H9 (cell line): Measurements from ENCODE around the gene TLK1. TPM values are rescaled to one million over a fixed set of nuclear protein-coding genes. Genes with fewer than 3 reads are reported as not detected.

Source experiments
- DNase-seq: peaks from one replicate; pipeline ENCODE4 v3.0.0-alpha.2; 2017
- H2AFZ ChIP-seq: one replicate; pipeline ENCODE4 v1.6.1; 2013; ENCODE audit warnings: mild to moderate bottlenecking, low read length, control low read depth, moderate library complexity
- H2AK5ac ChIP-seq: 2 replicates; pipeline ENCODE4 v1.6.1; 2013; ENCODE audit warnings: low read length, control low read depth, mixed read lengths; ENCODE audit not compliant: insufficient read length
- H2BK120ac ChIP-seq: one replicate; pipeline ENCODE4 v1.6.1; 2013; ENCODE audit warnings: low read depth, mild to moderate bottlenecking, low read length, control low read depth, inconsistent platforms; ENCODE audit not compliant: poor library complexity, severe bottlenecking
- H2BK12ac ChIP-seq: 2 replicates; pipeline ENCODE4 v1.6.1; 2013; ENCODE audit warnings: low read length, control low read depth, mixed read lengths, low read depth; ENCODE audit not compliant: insufficient read length
- H2BK15ac ChIP-seq: 2 replicates; pipeline ENCODE4 v1.6.1; 2013; ENCODE audit warnings: low read depth, low read length, control low read depth
- H2BK20ac ChIP-seq: one replicate; pipeline ENCODE4 v1.6.1; 2013; ENCODE audit warnings: low read depth, mild to moderate bottlenecking, low read length, control low read depth, inconsistent platforms; ENCODE audit not compliant: poor library complexity, severe bottlenecking
- H2BK5ac ChIP-seq: 2 replicates; pipeline ENCODE4 v1.6.1; 2013; ENCODE audit warnings: low read length, control low read depth, mixed read lengths; ENCODE audit not compliant: insufficient read length
- H3K14ac ChIP-seq: 2 replicates; pipeline ENCODE4 v1.6.1; 2013; ENCODE audit warnings: low read length, control low read depth; ENCODE audit not compliant: insufficient read depth
- H3K18ac ChIP-seq: 2 replicates; pipeline ENCODE4 v1.6.1; 2013; ENCODE audit warnings: low read depth, mild to moderate bottlenecking, mixed read lengths, low read length, control low read depth; ENCODE audit not compliant: insufficient read length
- H3K23ac ChIP-seq: 2 replicates; pipeline ENCODE4 v1.6.1; 2013; ENCODE audit warnings: low read length, control low read depth, mixed read lengths, low read depth; ENCODE audit not compliant: insufficient read length
- H3K23me2 ChIP-seq: 2 replicates; pipeline ENCODE4 v1.6.1; 2013; ENCODE audit warnings: low read depth, mild to moderate bottlenecking, mixed read lengths, low read length, control low read depth; ENCODE audit not compliant: insufficient read length, poor library complexity, severe bottlenecking
- H3K27ac ChIP-seq: 2 replicates; pipeline ENCODE4 v1.5.1; 2013; ENCODE audit warnings: low read length, control low read depth, mixed read lengths, low read depth; ENCODE audit not compliant: insufficient read length
- H3K27me3 ChIP-seq: 2 replicates; pipeline ENCODE4 v1.6.1; 2013; ENCODE audit warnings: low read length, control low read depth, inconsistent platforms; ENCODE audit not compliant: insufficient read depth
- H3K4ac ChIP-seq: 2 replicates; pipeline ENCODE4 v1.6.1; 2013; ENCODE audit warnings: low read depth, mild to moderate bottlenecking, control low read depth, inconsistent platforms, low read length, moderate library complexity
- H3K4me1 ChIP-seq: 2 replicates; pipeline ENCODE4 v1.6.1; 2013; ENCODE audit warnings: low read length, control low read depth, inconsistent platforms; ENCODE audit not compliant: insufficient read depth
- H3K4me2 ChIP-seq: 2 replicates; pipeline ENCODE4 v1.6.1; 2013; ENCODE audit warnings: low read length, control low read depth, mixed read lengths; ENCODE audit not compliant: insufficient read length, insufficient read depth
- H3K56ac ChIP-seq: 2 replicates; pipeline ENCODE4 v1.6.1; 2013; ENCODE audit warnings: low read depth, mild to moderate bottlenecking, mixed read lengths, low read length, control low read depth; ENCODE audit not compliant: insufficient read length
- H3K79me1 ChIP-seq: 2 replicates; pipeline ENCODE4 v1.6.1; 2013; ENCODE audit warnings: low read depth, mild to moderate bottlenecking, moderate library complexity, low read length, control low read depth, inconsistent platforms; ENCODE audit not compliant: insufficient read depth, poor library complexity, severe bottlenecking
- H3K79me2 ChIP-seq: 2 replicates; pipeline ENCODE4 v1.6.1; 2013; ENCODE audit warnings: low read length, control low read depth, inconsistent platforms; ENCODE audit not compliant: insufficient read depth
- H3K9ac ChIP-seq: 2 replicates; pipeline ENCODE4 v1.6.1; 2013; ENCODE audit warnings: low read length, control low read depth, mixed read lengths; ENCODE audit not compliant: insufficient read length; ENCODE audit errors: extremely low read depth
- H3K9me3 ChIP-seq: one replicate; pipeline ENCODE4 v1.6.1; 2013; ENCODE audit warnings: low read depth, low read length, inconsistent platforms; ENCODE audit not compliant: control insufficient read depth
- H3T11ph ChIP-seq: one replicate; pipeline ENCODE4 v1.6.1; 2013; ENCODE audit warnings: mild to moderate bottlenecking, low read length, control low read depth, inconsistent platforms
- H4K20me1 ChIP-seq: one replicate; pipeline ENCODE4 v1.6.1; 2013; ENCODE audit not compliant: control insufficient read depth, insufficient read length, insufficient read depth
- H4K5ac ChIP-seq: 2 replicates; pipeline ENCODE4 v1.6.1; 2013; ENCODE audit warnings: low read depth, mild to moderate bottlenecking, mixed read lengths, low read length, control low read depth; ENCODE audit not compliant: insufficient read length
- H4K8ac ChIP-seq: replicated peaks from 2 replicates; pipeline ENCODE4 v1.6.1; 2013; ENCODE audit warnings: low read length, control low read depth, mixed read lengths, low read depth; ENCODE audit not compliant: insufficient read length
- H4K91ac ChIP-seq: 2 replicates; pipeline ENCODE4 v1.6.1; 2013; ENCODE audit warnings: low read depth, mild to moderate bottlenecking, moderate library complexity, mixed read lengths, low read length, control low read depth; ENCODE audit not compliant: insufficient read length
- H3K27ac Mint-ChIP-seq, 3 experiments: 2 replicates in 2 of 3; 3 replicates in 1 of 3; pipeline ENCODE4 v1.8.0; 2020 to 2021; ENCODE audit warnings: mixed read lengths in 3 of 3, mild to moderate bottlenecking in 1 of 3, moderate library complexity in 1 of 3
- H3K27me3 Mint-ChIP-seq: 2 replicates; pipeline ENCODE4 v1.8.0; 2021; ENCODE audit warnings: low read depth, mild to moderate bottlenecking, moderate library complexity, mixed read lengths
- H3K36me3 Mint-ChIP-seq, 3 experiments: 2 replicates in 2 of 3; 3 replicates in 1 of 3; pipeline ENCODE4 v1.8.0; 2020 to 2021; ENCODE audit warnings: low read depth in 3 of 3, mixed read lengths in 3 of 3; ENCODE audit not compliant: insufficient read depth in 1 of 3
- H3K4me1 Mint-ChIP-seq, 2 experiments: 2 replicates each; pipeline ENCODE4 v1.8.0; 2020; ENCODE audit warnings: mixed read lengths in 2 of 2
- H3K4me3 Mint-ChIP-seq, 2 experiments: 2 replicates in 1 of 2; 3 replicates in 1 of 2; pipeline ENCODE4 v1.8.0; 2020 to 2021; ENCODE audit warnings: mild to moderate bottlenecking in 2 of 2, mixed read lengths in 2 of 2, moderate library complexity in 1 of 2
- H3K9me3 Mint-ChIP-seq, 2 experiments: 2 replicates in 1 of 2; 3 replicates in 1 of 2; pipeline ENCODE4 v1.8.0; 2020; ENCODE audit warnings: mild to moderate bottlenecking in 2 of 2, mixed read lengths in 2 of 2, moderate library complexity in 1 of 2
- WGBS: extraction: QIAGEN DNeasy Blood & Tissue Kit; methylation state at CpG from one replicate; pipeline ENCODE4 v1.1.7; 2013; ENCODE audit warnings: missing lambda C conversion rate, low lambda C conversion rate, mixed read lengths; ENCODE audit not compliant: insufficient read length; ENCODE audit errors: extremely low coverage; 5-methylcytosine and 5-hydroxymethylcytosine counted together
- total RNA-seq: library from RNA; stranded (reverse); gene quantifications from 2 replicates; pipeline ENCODE4 v1.2.1, GENCODE V29; 2021
- TF ChIP-seq, protein P1 (sequence below): fragments of 200-600 bp; sonication (generic); conservative IDR thresholded peaks from 3 replicates; pipeline ENCODE4 v1.8.0; 2021; ENCODE audit warnings: antibody characterized with exemption, mild to moderate bottlenecking

TLK1 gene
- total RNA-seq, 1 experiment from 2014 or later: 112 TPM

DNA sequence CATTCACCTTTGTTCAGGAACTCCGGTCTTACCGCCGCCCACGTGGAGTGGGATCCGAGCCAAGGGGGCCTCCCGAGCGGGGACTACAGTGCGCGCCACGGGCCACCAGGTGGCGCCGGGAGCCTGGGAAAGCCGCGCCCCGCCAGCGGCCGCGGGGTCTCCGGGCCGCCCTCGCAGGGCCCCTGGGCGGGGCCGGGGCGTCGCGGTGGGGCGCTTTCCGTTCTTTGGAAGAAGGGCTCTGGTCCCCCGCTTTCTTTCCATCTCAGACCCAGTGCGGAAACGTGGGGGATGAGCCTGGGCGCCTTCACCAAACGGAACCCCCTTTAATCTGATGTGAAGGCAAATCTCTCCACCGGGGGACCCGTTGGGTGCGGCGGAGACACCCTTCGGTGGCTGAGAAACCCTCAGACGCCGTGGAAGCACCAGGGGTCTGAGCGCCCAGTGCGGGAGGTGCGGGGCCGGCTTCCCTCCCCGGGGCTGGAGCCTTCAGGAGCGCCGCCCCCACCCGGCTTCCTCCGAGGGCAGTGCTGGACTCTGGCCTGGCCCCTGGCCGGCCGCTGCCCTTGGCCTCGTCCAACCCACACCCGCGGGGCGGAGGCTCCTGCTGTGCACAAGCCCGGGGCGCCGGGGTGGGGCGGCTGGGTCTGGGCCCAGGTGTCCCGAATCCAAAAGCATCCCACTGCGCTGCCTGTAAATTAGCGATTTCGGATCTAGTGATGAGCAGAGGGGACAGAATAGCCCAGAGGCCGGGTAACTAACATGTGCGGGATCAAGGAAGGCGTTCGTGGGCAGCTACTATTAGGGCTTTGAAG, 187.0 kb downstream of the TLK1 start:
- Histone ChIP-seq H2BK5ac (no peak overlapping the region), H3K27ac (no peak overlapping the region), H3K14ac (peak overlapping the region; percentile 59), H3K23me2 (no peaks in the 10 kb centered on the region), H3K27me3 (no peaks in the 10 kb centered on the region), H3K18ac (peak overlapping the region; percentile 68), H2BK20ac (no peak overlapping the region), H2BK15ac (no peak overlapping the region), H3K23ac (no peak overlapping the region), H3K4ac (no peak overlapping the region), H2BK120ac (no peak overlapping the region), H2AFZ (no peak overlapping the region), H4K20me1 (no peaks in the 10 kb centered on the region), H3K4me2 (peak overlapping the region; percentile 32), H2BK12ac (no peak overlapping the region), H3K79me1 (no peaks in the 10 kb centered on the region), H3K9ac (peak overlapping the region; percentile 48), H2AK5ac (no peak overlapping the region), H4K8ac (no peak overlapping the region), H3K56ac (no peak overlapping the region), H4K5ac (no peak overlapping the region), H4K91ac (no peak overlapping the region), H3K9me3 (no peaks in the 10 kb centered on the region), H3K4me1 (no peaks in the 10 kb centered on the region; the same call in 1 of the 2 replicates), H3K79me2 (no peaks in the 10 kb centered on the region), H3T11ph (no peak overlapping the region)
- H3K27me3 Mint-ChIP-seq: peaks cover 3% of the 10 kb centered on the region
- peak; percentile 77 for DNase-seq
- TF ChIP-seq, protein P1, sequence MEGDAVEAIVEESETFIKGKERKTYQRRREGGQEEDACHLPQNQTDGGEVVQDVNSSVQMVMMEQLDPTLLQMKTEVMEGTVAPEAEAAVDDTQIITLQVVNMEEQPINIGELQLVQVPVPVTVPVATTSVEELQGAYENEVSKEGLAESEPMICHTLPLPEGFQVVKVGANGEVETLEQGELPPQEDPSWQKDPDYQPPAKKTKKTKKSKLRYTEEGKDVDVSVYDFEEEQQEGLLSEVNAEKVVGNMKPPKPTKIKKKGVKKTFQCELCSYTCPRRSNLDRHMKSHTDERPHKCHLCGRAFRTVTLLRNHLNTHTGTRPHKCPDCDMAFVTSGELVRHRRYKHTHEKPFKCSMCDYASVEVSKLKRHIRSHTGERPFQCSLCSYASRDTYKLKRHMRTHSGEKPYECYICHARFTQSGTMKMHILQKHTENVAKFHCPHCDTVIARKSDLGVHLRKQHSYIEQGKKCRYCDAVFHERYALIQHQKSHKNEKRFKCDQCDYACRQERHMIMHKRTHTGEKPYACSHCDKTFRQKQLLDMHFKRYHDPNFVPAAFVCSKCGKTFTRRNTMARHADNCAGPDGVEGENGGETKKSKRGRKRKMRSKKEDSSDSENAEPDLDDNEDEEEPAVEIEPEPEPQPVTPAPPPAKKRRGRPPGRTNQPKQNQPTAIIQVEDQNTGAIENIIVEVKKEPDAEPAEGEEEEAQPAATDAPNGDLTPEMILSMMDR: peak; percentile 94
- H3K4me3 Mint-ChIP-seq: peak overlapping the region; percentile 55 to 63; a peak in 3 of 5 replicates
- WGBS: no CpG with 5 or more reads among the region's 67 CpGs
- H3K27ac Mint-ChIP-seq: peak overlapping the region in 1 of 3 experiments; percentile 83; a peak in 2 of 7 replicates
- H3K4me1 Mint-ChIP-seq: peaks cover 41 to 42% of the 10 kb centered on the region in 2 experiments
- peaks cover 0 to 1% (median 1%) of the 10 kb centered on the region in 3 experiments; a peak in 3 of 7 replicates for H3K36me3 Mint-ChIP-seq
- no peaks in the 10 kb centered on the region for H3K9me3 Mint-ChIP-seq
